Measurements from ENCODE around the gene CALY.

The CALY gene

GRCh38 chr10:133338080-133339071 lies 1.7 kb upstream of the CALY start:
- Mint-ChIP-seq H3K27me3 (peaks cover 34% of the 10 kb centered on the region), H3K9me3 (no peaks in the 10 kb centered on the region), H3K36me3 (ENCODE audit: low read depth) (no peaks in the 10 kb centered on the region), H3K4me1 (ENCODE audit: low read depth) (peaks cover 5% of the 10 kb centered on the region), H3K4me3 (no peak overlapping the region), H3K27ac (no peak overlapping the region)
- intact Hi-C loops (cut with micrococcal nuclease) = no loop called here

DNA sequence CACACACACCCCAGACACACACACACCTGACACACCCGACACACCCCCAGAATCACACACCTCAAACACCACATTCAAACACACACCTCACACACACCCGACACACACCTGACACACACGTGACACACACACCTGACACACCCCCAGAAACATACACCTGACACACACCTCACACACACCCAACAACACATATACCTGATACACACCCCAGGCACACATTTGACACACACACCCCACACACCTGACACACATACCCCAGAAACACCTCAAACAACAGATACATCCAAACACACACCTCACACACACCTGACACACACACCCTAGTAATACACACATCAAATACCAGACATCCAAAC lies 652 bp upstream of the CALY start:
- Mint-ChIP-seq H3K9me3 (no peaks in the 10 kb centered on the region), H3K4me3 (no peak overlapping the region), H3K27ac (no peak overlapping the region), H3K36me3 (ENCODE audit: low read depth) (no peaks in the 10 kb centered on the region), H3K4me1 (ENCODE audit: low read depth) (peaks cover 11% of the 10 kb centered on the region), H3K27me3 (peaks cover 38% of the 10 kb centered on the region)
- intact Hi-C loops (cut with micrococcal nuclease) = no loop called here

DNA sequence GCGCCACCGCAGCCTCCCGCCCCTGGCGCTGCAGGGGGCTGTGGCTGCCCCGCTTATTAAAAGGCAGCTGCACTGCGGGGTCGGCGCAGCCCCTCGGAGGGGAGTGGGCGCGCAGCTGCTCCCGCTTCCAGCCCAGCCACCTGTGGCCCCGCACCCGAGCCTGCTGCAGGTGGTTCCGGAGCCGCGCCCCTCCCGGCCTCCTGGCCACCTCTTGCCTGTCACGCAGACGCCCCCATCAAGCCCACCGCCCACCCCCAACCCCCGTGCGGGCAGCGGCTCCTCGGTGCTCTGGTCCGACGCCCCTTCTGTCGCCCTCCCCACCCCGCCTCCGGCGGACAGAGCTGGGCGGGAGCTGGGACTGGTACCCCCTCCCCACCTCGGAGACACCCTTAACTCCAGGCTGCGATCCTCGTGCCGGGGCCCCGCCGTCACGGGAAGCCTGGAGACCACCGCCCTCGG lies 549 bp downstream of the CALY start:
- H3K27me3 Mint-ChIP-seq = peaks cover 40% of the 10 kb centered on the region
- intact Hi-C loops (cut with micrococcal nuclease) = no loop called here
- H3K4me3 Mint-ChIP-seq = no peak overlapping the region
- H3K27ac Mint-ChIP-seq = no peak overlapping the region
- no peaks in the 10 kb centered on the region for H3K9me3 Mint-ChIP-seq
- peaks cover 12% of the 10 kb centered on the region for H3K4me1 Mint-ChIP-seq (ENCODE audit: low read depth)
- no peaks in the 10 kb centered on the region for H3K36me3 Mint-ChIP-seq (ENCODE audit: low read depth)

GRCh38 chr10:133335246-133336117 lies 1.2 kb downstream of the CALY start:
- Mint-ChIP-seq H3K27me3 (peaks cover 44% of the 10 kb centered on the region), H3K9me3 (no peaks in the 10 kb centered on the region), H3K27ac (no peak overlapping the region), H3K36me3 (ENCODE audit: low read depth) (no peaks in the 10 kb centered on the region), H3K4me3 (peak overlapping the region; percentile 38), H3K4me1 (ENCODE audit: low read depth) (peaks cover 12% of the 10 kb centered on the region)
- intact Hi-C loops (cut with micrococcal nuclease) = no loop called here

DNA sequence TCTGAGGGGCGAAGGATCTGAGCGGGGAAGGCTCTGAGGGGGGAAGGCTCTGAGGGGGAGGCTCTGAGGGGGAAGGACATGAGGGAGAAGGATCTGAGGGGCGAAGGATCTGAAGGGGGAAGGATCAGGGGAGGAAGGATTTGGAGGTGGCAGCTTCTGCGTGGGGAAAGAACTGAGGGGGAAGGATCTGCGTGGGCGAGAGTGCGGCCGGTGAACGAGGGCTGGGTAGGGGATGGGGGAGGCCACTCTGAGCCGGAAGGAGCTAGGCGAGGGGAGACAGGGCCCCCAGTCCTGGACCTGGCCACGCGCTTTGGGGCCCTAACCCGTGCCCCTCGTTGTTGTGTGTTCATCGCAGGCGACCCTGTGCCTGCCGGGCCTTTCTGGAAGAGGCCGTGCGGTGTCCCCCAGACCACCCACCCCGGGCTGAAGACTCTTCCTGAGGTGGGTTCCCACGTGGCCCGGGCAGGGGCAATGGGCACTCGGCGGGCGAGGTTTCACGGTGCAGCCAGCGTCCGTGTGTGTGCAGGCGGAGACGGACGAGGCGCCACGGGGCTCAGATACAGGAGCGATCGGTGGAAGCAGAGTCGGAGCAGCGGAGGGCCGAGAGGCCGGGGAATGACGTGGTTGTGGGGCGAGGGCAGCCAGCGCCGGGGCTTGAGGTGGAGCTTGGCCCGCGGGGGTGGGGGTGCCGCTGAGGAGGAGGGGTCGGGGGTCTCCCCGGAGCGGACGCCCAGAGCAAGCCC lies 2.0 kb downstream of the CALY start:
- Mint-ChIP-seq H3K4me3 (peak overlapping the region; percentile 58), H3K36me3 (ENCODE audit: low read depth) (no peaks in the 10 kb centered on the region), H3K27me3 (peaks cover 50% of the 10 kb centered on the region), H3K9me3 (no peaks in the 10 kb centered on the region), H3K4me1 (ENCODE audit: low read depth) (peaks cover 16% of the 10 kb centered on the region), H3K27ac (no peak overlapping the region)
- intact Hi-C loops (cut with micrococcal nuclease) = no loop called here

- Mint-ChIP-seq H3K27ac (no peak overlapping the region), H3K27me3 (peaks cover 66% of the 10 kb centered on the region)
- intact Hi-C loops (cut with micrococcal nuclease) = no loop called here
These were observed 3.6 kb downstream of the CALY start for GRCh38 chr10:133332936-133333699.

DNA sequence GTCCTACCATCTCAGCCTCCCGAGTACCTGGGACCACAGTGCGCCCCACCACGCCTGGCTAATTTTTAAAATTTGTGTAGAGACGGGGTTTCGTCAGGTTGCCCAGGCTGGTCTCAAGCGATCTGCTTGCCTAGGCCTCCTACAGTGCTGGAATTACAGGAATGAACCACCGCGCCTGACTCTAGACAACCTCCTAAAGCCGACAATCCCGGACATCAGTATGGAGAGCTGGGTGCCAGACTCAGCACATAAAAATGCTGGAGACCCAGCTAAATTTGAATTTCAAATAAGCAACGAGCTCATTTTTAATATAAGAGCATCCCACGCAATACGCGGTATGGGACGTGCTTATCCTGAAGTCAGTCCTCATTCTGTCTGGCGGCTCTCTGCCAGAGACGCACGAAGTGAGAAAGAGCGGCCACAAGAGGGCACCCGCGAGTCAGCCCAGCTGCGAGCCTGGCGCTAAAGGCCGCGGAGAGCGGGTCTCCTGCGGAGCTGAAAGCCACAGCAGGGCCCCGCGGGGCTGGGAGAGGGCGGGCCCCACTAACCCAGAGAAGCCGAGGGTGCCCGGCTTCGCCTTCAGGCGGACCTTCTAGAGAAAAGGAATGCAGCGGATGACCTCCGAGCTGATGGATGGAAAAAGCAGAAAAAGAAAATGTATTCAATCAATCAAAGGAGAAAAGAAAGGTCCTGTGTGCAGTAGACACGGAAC lies 7.0 kb downstream of the CALY start:
- Mint-ChIP-seq H3K9me3 (no peaks in the 10 kb centered on the region), H3K4me3 (peak overlapping the region; percentile 68), H3K36me3 (ENCODE audit: low read depth) (no peaks in the 10 kb centered on the region), H3K27ac (no peak overlapping the region), H3K4me1 (ENCODE audit: low read depth) (peaks cover 28% of the 10 kb centered on the region), H3K27me3 (peaks cover 86% of the 10 kb centered on the region)
- intact Hi-C loops (cut with micrococcal nuclease) = loop anchor here (5.0 kb wide), 1 partner anchor 188 kb away; no protein-coding TSS in a partner anchor

More at GRCh38 chr10:133332936-133333699, 3.6 kb downstream of the CALY start:
- Mint-ChIP-seq H3K4me3 (no peak overlapping the region), H3K9me3 (no peaks in the 10 kb centered on the region), H3K36me3 (ENCODE audit: low read depth) (no peaks in the 10 kb centered on the region), H3K4me1 (ENCODE audit: low read depth) (peaks cover 17% of the 10 kb centered on the region)

DNA sequence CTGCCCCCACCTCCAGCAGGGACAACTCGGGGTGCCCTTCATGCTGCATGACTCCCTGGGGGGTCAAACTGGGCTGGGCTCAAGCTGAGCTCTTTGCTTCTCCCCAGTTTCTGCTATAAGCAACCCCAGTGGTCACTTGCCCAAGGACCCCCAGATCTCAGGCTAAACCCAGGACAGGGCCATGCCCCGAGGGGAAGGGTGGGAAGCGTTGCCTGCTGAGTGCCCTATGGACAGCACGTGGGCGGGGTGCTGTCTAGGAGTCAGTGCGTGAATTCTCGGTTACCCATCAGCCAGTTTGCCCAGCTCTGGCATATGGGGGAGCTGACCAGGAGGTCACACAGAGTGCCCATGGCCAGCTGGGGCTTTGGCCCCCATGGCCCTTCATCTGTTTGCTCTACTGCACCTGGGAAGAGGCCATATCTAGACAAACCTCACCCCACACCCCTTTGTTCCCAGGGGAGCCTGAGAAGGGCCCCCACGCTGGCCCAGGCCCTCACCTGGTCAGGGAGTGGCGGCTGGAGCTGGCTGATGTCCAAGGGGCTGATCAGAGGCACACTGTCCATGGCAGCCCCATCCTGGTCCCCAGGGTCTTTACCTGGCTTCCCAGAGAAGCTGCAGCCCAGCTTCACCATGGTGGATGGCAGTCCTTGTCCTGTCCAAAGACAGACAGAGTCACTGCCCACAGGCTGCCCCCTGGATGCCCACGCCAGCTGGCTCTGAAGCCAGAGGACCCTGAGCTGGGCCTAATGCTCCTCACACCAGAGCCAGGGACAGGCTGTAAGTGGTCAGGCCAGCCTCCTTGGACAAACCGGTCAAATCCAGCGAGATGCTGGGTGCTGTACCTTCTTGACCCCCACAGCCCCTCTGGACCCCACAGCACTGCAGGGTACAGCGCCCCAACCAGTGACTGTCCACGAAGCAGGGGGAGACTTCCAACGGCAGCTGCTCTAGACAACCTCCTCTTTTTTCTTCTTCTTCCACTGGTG lies 8.0 kb downstream of the CALY start:
- intact Hi-C loops (cut with micrococcal nuclease) = loop anchor here (5.0 kb wide), 1 partner anchor 189 kb away; no protein-coding TSS in a partner anchor
- H3K9me3 Mint-ChIP-seq = no peaks in the 10 kb centered on the region
- H3K4me3 Mint-ChIP-seq = no peak overlapping the region
- no peak overlapping the region for H3K27ac Mint-ChIP-seq
- no peaks in the 10 kb centered on the region for H3K36me3 Mint-ChIP-seq (ENCODE audit: low read depth)
- peaks cover 85% of the 10 kb centered on the region for H3K27me3 Mint-ChIP-seq
- peaks cover 26% of the 10 kb centered on the region for H3K4me1 Mint-ChIP-seq (ENCODE audit: low read depth)

DNA sequence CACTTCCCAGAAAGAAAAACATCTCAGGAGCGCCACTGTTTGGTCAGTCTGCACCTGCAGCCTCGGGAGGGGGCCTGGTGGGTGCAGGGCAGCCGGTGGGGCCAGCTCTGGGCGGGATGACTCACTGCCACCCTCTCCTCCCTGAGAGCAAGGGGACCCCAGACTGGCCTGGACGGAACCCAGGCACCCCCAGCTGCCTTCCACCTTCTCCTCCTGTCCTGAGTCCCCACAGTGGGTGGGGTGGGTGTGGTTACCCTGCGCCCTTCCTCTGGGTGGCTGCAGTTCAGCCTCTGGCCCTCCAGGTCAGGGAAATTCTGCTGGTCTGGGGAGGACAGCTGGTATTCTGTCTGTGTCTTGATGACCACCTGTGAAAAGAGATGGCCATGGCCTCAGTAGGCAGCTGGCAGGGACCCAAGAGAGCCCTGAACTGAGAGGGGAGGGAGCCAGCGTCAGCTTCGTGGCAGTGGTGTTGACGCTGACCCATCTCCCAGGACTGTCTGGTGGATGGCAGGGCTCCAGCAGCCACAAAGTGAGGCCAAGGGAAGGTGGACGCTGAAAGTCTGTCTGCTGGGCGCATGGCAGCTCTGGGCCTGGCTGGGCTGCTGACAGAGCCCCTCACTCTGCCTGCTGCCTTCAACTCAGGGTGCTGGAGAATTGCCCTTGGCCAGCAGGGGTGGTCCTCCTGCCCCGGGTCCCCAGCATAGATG lies 8.9 kb downstream of the CALY start:
- no peaks in the 10 kb centered on the region for H3K36me3 Mint-ChIP-seq (ENCODE audit: low read depth)
- H3K27ac Mint-ChIP-seq = no peak overlapping the region
- peaks cover 25% of the 10 kb centered on the region for H3K4me1 Mint-ChIP-seq (ENCODE audit: low read depth)
- H3K9me3 Mint-ChIP-seq = no peaks in the 10 kb centered on the region
- intact Hi-C loops (cut with micrococcal nuclease) = loop anchor here (5.0 kb wide), 1 partner anchor 189 kb away; no protein-coding TSS in a partner anchor
- H3K4me3 Mint-ChIP-seq = no peak overlapping the region
- H3K27me3 Mint-ChIP-seq = peaks cover 84% of the 10 kb centered on the region

DNA sequence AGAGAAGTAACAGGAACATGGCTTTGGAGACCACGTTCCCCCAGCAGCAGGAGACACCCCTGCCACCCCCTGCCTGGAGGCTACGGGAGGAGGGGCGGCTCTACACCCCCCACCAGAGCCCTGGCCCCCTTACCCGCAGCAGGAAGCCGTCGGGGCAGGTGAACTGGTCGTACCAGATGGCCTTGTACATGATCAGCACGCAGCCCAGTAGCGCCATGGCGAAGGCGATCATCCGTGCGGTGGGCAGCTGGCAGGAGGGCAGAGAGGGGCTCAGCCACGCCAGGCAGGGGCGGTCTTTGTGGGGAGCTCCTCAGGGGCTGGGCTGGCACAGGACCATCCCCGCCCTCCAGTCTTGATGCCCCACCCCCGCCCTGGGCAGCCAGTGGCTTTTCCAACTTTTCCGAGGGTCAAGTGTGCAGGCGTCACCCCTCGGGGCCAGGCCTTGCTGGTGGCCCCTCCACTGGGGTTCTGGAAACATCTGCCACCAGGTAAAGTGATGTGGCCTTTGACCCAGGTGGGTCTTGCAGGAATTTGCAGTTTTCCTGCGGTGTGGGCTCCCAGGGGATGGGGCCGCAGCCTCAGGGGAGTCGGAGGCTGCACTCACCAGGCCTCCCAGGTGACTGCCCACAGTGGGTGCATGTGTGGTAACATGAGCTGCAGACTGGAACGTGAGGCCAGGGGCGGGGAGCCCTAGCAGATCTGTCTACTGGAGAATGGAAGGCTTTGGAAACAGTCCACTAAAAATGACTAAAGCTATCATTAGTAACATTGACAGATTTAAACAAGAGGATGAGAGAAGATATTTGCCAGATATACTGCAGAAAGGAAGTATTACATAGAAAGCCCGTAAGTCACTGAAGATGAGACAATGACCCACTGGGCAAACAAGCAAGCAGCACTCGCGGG lies 9.7 kb downstream of the CALY start:
- intact Hi-C loops (cut with micrococcal nuclease) = loop anchor here (5.0 kb wide), 1 partner anchor 190 kb away; no protein-coding TSS in a partner anchor
- H3K27me3 Mint-ChIP-seq = peaks cover 76% of the 10 kb centered on the region
- no peak overlapping the region for H3K4me3 Mint-ChIP-seq
- H3K9me3 Mint-ChIP-seq = no peaks in the 10 kb centered on the region
- H3K27ac Mint-ChIP-seq = no peak overlapping the region
- no peaks in the 10 kb centered on the region for H3K36me3 Mint-ChIP-seq (ENCODE audit: low read depth)
- peaks cover 20% of the 10 kb centered on the region for H3K4me1 Mint-ChIP-seq (ENCODE audit: low read depth)

Data from dendritic cell treated with granulocyte-macrophage colony-stimulating factor and Interleukin-4, amounts not matched to agents 40 ng/mL and 50 ng/mL, for 4 days (primary cell).